Ectodermal cell (in vitro differentiated cells): ENCODE data around the gene PLEKHG7.

Experiments
- H3K27ac ChIP-seq: 2 replicates; pipeline ENCODE4 v1.7.0; 2013; ENCODE audit warnings: mild to moderate bottlenecking, low read depth, low read length; ENCODE audit not compliant: insufficient read depth, poor library complexity, severe bottlenecking
- H3K27me3 ChIP-seq: 2 replicates; pipeline ENCODE4 v1.7.0; 2013; ENCODE audit warnings: mild to moderate bottlenecking, low read length; ENCODE audit not compliant: insufficient read depth, control insufficient read depth, poor library complexity, severe bottlenecking
- H3K36me3 ChIP-seq: one replicate; pipeline ENCODE4 v1.7.0; 2013; ENCODE audit warnings: low read length; ENCODE audit not compliant: control insufficient read depth, insufficient read depth
- H3K4me1 ChIP-seq: one replicate; pipeline ENCODE4 v1.7.0; 2013; ENCODE audit warnings: low read length; ENCODE audit not compliant: control insufficient read depth, insufficient read depth
- H3K4me3 ChIP-seq: 2 replicates; pipeline ENCODE4 v1.7.0; 2013; ENCODE audit warnings: low read depth, low read length, control low read depth; ENCODE audit not compliant: insufficient read depth
- H3K9me3 ChIP-seq: 2 replicates; pipeline ENCODE4 v1.7.0; 2013; ENCODE audit warnings: mild to moderate bottlenecking, low read length, moderate library complexity; ENCODE audit not compliant: control insufficient read depth
- WGBS, 2 experiments: methylation state at CpG; one replicate each; pipeline ENCODE4 v1.1.7; 2013; ENCODE audit warnings: missing lambda C conversion rate in 2 of 2; 5-methylcytosine and 5-hydroxymethylcytosine counted together

The PLEKHG7 gene

GRCh38 chr12:92730758-92731157 lies 28.0 kb downstream of the PLEKHG7 start:
- Histone ChIP-seq H3K27me3 (no peaks in the 10 kb centered on the region), H3K9me3 (no peaks in the 10 kb centered on the region), H3K4me3 (no peak overlapping the region), H3K27ac (no peak overlapping the region), H3K4me1 (no peaks in the 10 kb centered on the region), H3K36me3 (no peaks in the 10 kb centered on the region)
- 97 to 99% methylated on average over 5 of the region's 5 CpGs for WGBS, 2 experiments

GRCh38 chr12:92732216-92732615 lies 29.4 kb downstream of the PLEKHG7 start:
- H3K36me3 ChIP-seq, result no peaks in the 10 kb centered on the region
- no peak overlapping the region for H3K27ac ChIP-seq
- no peaks in the 10 kb centered on the region for H3K27me3 ChIP-seq
- H3K9me3 ChIP-seq, result no peaks in the 10 kb centered on the region
- no peaks in the 10 kb centered on the region for H3K4me1 ChIP-seq
- H3K4me3 ChIP-seq, result no peak overlapping the region
- WGBS, 2 experiments, result 97 to 98% methylated on average over 5 of the region's 5 CpGs

- H3K4me3 ChIP-seq, result no peak overlapping the region
- H3K27ac ChIP-seq, result no peak overlapping the region
- H3K4me1 ChIP-seq, result no peaks in the 10 kb centered on the region
- no peaks in the 10 kb centered on the region for H3K9me3 ChIP-seq
- 90 to 95% methylated on average over 6 of the region's 6 CpGs for WGBS, 2 experiments
- no peaks in the 10 kb centered on the region for H3K36me3 ChIP-seq
- no peaks in the 10 kb centered on the region for H3K27me3 ChIP-seq
Observed at GRCh38 chr12:92732716-92733115, 29.9 kb downstream of the PLEKHG7 start.

- Histone ChIP-seq H3K27me3 (no peaks in the 10 kb centered on the region), H3K4me1 (no peaks in the 10 kb centered on the region), H3K4me3 (no peak overlapping the region), H3K27ac (no peak overlapping the region), H3K36me3 (no peaks in the 10 kb centered on the region), H3K9me3 (no peaks in the 10 kb centered on the region)
- 92% methylated on average over 6 of the region's 6 CpGs for WGBS, 2 experiments
Observed at GRCh38 chr12:92733181-92733580, 30.4 kb downstream of the PLEKHG7 start.

- 92 to 93% methylated on average over 3 of the region's 3 CpGs for WGBS, 2 experiments
- Histone ChIP-seq H3K4me1 (no peaks in the 10 kb centered on the region), H3K4me3 (no peak overlapping the region), H3K27me3 (no peaks in the 10 kb centered on the region), H3K9me3 (no peaks in the 10 kb centered on the region), H3K27ac (no peak overlapping the region), H3K36me3 (no peaks in the 10 kb centered on the region)
Observed at GRCh38 chr12:92733661-92734060, 30.9 kb downstream of the PLEKHG7 start.

- H3K27me3 ChIP-seq, result no peaks in the 10 kb centered on the region
- H3K4me1 ChIP-seq, result no peaks in the 10 kb centered on the region
- no peak overlapping the region for H3K4me3 ChIP-seq
- no peaks in the 10 kb centered on the region for H3K36me3 ChIP-seq
- 89 to 93% methylated on average over 3 of the region's 3 CpGs for WGBS, 2 experiments
- no peaks in the 10 kb centered on the region for H3K9me3 ChIP-seq
- H3K27ac ChIP-seq, result no peak overlapping the region
Observed at GRCh38 chr12:92735131-92735721, 32.4 kb downstream of the PLEKHG7 start.

- Histone ChIP-seq H3K4me1 (no peaks in the 10 kb centered on the region), H3K27me3 (no peaks in the 10 kb centered on the region), H3K9me3 (no peaks in the 10 kb centered on the region), H3K4me3 (no peak overlapping the region), H3K27ac (no peak overlapping the region), H3K36me3 (no peaks in the 10 kb centered on the region)
- 91 to 93% methylated on average over 6 of the region's 6 CpGs for WGBS, 2 experiments
Observed at GRCh38 chr12:92736605-92737004, 33.8 kb downstream of the PLEKHG7 start.

GRCh38 chr12:92737855-92738850 lies 35.4 kb downstream of the PLEKHG7 start:
- no peaks in the 10 kb centered on the region for H3K36me3 ChIP-seq
- H3K4me3 ChIP-seq, result no peak overlapping the region
- no peak overlapping the region for H3K27ac ChIP-seq
- H3K4me1 ChIP-seq, result no peaks in the 10 kb centered on the region
- no peaks in the 10 kb centered on the region for H3K9me3 ChIP-seq
- H3K27me3 ChIP-seq, result no peaks in the 10 kb centered on the region
- 81 to 83% methylated on average over 7 of the region's 7 CpGs for WGBS, 2 experiments

GRCh38 chr12:92739113-92739512 lies 36.3 kb downstream of the PLEKHG7 start:
- H3K4me1 ChIP-seq, result no peaks in the 10 kb centered on the region
- no peaks in the 10 kb centered on the region for H3K36me3 ChIP-seq
- no peak overlapping the region for H3K27ac ChIP-seq
- no peak overlapping the region for H3K4me3 ChIP-seq
- no peaks in the 10 kb centered on the region for H3K9me3 ChIP-seq
- no peaks in the 10 kb centered on the region for H3K27me3 ChIP-seq
- WGBS, 2 experiments, result 94 to 97% methylated on average over 4 of the region's 4 CpGs

- H3K4me3 ChIP-seq, result no peak overlapping the region
- H3K4me1 ChIP-seq, result no peaks in the 10 kb centered on the region
- no peaks in the 10 kb centered on the region for H3K27me3 ChIP-seq
- H3K27ac ChIP-seq, result no peak overlapping the region
- no peaks in the 10 kb centered on the region for H3K9me3 ChIP-seq
- H3K36me3 ChIP-seq, result no peaks in the 10 kb centered on the region
Observed at GRCh38 chr12:92740411-92740810, 37.6 kb downstream of the PLEKHG7 start.
